MM.1S (cell line): ENCODE results near the gene FCHSD2.

Experiments used
- EZH2 ChIP-seq: fragments of 300-600 bp; sonication (generic); optimal IDR thresholded peaks from 2 replicates; pipeline ENCODE3; 2017; ENCODE audit warnings: low read depth, mild to moderate bottlenecking, antibody characterized with exemption, low read length, mixed read lengths
- TF ChIP-seq, protein P1 (sequence below): fragments of 300-600 bp; sonication (generic); IDR thresholded peaks from 2 replicates; pipeline ENCODE4 v1.5.1; 2016; ENCODE audit warnings: antibody characterized with exemption, low read length, mixed read lengths

DNA sequence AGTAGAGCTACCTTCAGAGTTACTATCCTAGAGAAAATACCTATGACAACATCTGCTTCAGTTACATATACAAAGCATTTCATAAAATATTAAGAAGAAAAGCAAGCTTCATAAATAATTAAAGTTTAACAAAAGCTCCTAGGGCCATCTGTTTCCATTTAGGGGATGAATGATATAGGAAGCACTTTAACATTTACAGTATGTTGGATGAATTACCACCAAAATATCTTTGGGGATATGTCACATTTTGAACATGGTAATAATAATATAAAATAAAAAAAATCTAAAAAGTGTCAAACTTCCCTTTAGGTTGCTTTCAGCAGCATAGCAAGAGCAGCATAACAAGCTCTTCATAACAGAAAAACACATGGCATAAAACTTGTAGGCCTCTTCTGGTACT is 223.3 kb downstream of the FCHSD2 start:
- TF ChIP-seq, protein P1, sequence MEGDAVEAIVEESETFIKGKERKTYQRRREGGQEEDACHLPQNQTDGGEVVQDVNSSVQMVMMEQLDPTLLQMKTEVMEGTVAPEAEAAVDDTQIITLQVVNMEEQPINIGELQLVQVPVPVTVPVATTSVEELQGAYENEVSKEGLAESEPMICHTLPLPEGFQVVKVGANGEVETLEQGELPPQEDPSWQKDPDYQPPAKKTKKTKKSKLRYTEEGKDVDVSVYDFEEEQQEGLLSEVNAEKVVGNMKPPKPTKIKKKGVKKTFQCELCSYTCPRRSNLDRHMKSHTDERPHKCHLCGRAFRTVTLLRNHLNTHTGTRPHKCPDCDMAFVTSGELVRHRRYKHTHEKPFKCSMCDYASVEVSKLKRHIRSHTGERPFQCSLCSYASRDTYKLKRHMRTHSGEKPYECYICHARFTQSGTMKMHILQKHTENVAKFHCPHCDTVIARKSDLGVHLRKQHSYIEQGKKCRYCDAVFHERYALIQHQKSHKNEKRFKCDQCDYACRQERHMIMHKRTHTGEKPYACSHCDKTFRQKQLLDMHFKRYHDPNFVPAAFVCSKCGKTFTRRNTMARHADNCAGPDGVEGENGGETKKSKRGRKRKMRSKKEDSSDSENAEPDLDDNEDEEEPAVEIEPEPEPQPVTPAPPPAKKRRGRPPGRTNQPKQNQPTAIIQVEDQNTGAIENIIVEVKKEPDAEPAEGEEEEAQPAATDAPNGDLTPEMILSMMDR, result no peak
- TF ChIP-seq EZH2, result no peak
